ENCODE measurements around the gene CTF1.
A peak's percentile ranks its signal among the peaks of the same experiment; 100 is the strongest.

The CTF1 gene

DNA sequence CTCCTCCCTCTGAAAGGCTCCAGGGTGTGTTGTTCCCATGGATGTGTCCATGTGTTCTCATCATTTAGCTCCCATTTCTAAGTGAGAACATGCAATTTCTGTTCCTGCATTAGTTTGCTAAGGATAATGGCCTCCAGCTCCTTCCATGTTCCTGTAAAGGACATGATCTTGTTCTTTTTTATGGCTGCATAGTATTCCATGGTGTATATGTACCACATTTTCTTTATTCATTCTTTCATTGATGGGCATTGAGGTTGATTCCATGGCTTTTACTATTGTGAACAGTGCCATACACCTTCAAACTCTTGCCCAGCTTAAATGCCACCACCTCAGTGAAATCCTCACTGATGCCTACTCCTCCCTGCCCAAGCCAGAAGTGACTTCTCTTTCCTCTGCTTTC is 47.9 kb downstream of the CTF1 start:
- Mint-ChIP-seq H3K27ac (no peak overlapping the region), H3K4me1 (ENCODE audit: low read depth) (peaks cover 12% of the 10 kb centered on the region), H3K9me3 (no peaks in the 10 kb centered on the region), H3K4me3 (no peak overlapping the region), H3K36me3 (ENCODE audit: low read depth) (peaks cover 18% of the 10 kb centered on the region), H3K27me3 (ENCODE audit: low read depth) (no peaks in the 10 kb centered on the region)
- no peak for DNase-seq (ENCODE audit: low spot score)

DNA sequence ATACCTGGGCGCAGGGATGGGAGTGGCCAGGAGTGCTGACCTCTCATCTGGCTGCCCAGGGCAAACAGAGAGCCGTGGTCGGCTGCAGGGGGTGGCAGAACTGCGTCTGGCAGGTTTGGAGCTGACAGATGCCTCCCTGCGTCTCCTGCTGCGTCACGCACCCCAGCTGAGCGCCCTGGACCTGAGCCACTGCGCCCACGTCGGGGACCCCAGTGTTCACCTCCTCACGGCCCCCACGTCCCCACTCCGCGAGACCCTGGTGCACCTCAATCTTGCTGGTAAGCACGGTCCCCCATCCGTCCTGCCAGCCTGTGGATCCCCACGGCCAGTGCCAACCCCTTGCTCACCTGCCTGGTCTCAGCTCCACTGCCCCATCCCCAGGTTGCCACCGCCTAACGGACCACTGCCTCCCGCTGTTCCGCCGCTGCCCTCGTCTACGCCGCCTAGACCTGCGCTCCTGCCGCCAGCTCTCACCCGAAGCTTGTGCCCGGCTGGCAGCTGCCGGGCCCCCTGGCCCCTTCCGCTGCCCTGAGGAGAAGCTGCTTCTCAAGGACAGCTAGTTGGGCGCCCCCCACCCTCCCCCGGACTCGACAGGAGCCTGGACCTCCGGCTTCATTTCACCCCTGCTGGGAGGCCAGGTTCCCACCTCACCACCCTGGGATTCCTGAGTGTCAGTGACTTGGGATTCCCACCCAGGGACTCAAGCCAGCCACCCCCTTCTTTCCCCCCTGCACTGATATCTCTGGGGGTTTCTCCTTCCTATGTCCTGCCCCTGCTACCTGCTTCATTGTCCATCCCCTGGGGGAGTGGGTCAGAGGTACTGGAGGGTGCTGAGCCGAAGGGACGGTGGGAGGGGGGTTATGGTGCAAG is 50.5 kb downstream of the CTF1 start:
- Mint-ChIP-seq H3K4me3 (no peak overlapping the region), H3K9me3 (no peaks in the 10 kb centered on the region), H3K27me3 (ENCODE audit: low read depth) (no peaks in the 10 kb centered on the region), H3K36me3 (ENCODE audit: low read depth) (peaks cover 23% of the 10 kb centered on the region), H3K4me1 (ENCODE audit: low read depth) (peaks cover 18% of the 10 kb centered on the region), H3K27ac (no peak overlapping the region)
- DNase-seq (ENCODE audit: low spot score), result no peak

DNA sequence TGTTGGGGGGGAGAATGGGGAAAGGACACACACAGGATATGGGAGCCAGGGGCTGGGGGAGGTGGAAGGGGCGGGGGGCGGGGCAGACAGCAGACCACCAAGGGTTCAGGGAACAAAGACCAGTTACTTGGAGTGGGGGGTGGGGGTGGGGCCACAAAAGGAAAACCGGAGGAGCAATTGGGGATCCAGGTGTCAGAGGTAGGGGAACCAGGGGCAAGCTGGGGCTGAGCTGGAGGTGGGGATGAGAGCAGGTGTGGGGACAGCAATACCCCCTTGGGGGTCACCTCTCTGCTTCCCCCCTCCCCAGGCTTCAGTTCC is 51.1 kb downstream of the CTF1 start:
- Mint-ChIP-seq H3K4me1 (ENCODE audit: low read depth) (peaks cover 15% of the 10 kb centered on the region), H3K27ac (no peak overlapping the region), H3K36me3 (ENCODE audit: low read depth) (peaks cover 24% of the 10 kb centered on the region), H3K4me3 (no peak overlapping the region), H3K27me3 (ENCODE audit: low read depth) (no peaks in the 10 kb centered on the region), H3K9me3 (no peaks in the 10 kb centered on the region)
- DNase-seq (ENCODE audit: low spot score), result no peak

DNA sequence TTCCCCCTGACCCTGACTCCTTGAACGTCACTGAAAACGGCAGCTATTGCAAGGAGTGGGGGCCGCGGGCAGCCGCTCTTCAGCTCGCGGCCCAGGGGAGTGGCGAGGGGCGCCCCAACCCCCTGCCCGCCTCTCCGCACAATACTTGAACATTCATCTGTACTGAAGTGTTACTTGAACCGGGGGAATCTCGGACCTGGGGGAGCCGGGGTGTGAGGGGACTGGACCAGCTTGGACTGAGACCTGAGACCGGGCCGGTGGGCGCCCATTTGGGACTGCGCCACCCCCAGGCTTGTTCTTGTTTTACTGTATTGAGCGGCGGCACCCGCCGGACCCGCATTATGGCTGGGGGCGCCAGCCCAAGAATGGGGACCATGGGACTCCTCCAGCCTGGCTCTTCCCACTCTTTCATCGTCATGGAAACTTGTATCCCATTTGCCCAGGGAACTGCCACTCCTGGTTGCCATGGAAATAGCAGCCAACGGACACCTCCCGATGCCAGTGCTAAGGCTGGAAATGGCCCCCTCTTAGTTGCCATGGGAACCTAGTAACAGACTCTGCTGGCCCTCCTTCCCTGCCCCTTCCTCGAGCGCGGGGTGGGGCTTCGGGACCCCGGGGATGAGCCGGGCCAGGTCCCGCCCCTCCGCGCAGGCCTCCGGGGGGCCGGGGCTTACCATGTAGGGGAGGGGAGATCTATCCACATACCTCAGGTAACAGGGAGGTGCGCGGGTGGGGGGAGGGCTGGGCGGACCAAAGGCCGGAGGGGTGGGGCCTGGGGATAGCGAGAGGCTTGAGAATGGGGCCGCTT is 51.6 kb downstream of the CTF1 start:
- no peak overlapping the region for H3K4me3 Mint-ChIP-seq
- H3K9me3 Mint-ChIP-seq, result no peaks in the 10 kb centered on the region
- H3K27ac Mint-ChIP-seq, result peak overlapping the region; percentile 26
- peaks cover 24% of the 10 kb centered on the region for H3K36me3 Mint-ChIP-seq (ENCODE audit: low read depth)
- H3K27me3 Mint-ChIP-seq (ENCODE audit: low read depth), result no peaks in the 10 kb centered on the region
- DNase-seq (ENCODE audit: low spot score), result no peak
- H3K4me1 Mint-ChIP-seq (ENCODE audit: low read depth), result peaks cover 11% of the 10 kb centered on the region

DNA sequence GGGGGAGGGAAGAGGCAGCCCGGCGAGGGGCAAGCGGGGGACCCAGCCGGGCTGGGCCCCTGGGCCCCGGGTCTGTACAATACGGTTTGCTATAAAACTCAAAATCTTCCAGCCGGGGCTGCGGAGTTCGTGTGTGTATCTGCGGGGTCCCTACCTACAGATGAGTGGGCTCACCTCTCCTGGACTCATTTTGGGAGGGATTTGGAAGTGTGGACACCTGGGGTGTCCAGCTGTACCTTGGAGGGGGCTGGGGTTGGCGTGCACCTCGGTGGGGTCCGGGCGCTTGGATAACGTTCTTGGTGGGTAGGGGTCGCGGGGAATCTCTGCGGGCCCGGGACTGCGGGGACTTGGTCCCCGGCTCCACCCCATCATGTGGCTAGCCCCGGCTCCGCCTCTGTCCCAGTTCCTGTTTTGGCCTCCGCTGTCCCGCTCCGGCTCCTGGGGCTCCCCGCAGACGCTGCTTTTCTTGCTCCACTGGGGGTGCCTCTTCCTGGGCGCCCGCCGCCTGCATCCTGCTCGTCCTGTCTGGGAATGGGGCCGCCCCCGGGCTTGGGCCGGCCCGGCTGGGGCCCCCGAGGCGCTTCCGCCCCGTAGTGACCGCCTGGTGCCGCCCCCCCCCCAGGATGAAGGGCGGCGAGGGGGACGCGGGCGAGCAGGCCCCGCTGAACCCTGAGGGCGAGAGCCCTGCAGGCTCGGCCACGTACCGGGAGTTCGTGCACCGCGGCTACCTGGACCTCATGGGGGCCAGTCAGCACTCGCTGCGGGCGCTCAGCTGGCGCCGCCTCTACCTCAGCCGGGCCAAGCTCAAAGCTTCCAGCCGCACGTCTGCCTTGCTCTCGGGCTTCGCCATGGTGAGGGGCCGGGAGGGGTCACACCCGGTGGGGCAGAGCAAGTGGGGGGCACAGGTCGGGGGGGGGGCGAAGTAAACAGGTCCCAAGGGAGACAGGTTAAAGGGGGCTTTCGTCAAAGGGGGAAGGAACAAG is 52.5 kb downstream of the CTF1 start, which contains the start of gene ORAI3:
ORAI3 (plus strand) TSS at position 402 of the 983 bp plus-strand sequence; CDS start at position 624, 222 bp downstream.
- Mint-ChIP-seq H3K4me3 (peak within 1 kb of the TSS; percentile 96), H3K9me3 (no peaks in the 10 kb centered on the region), H3K4me1 (ENCODE audit: low read depth) (peaks cover 16% of the 10 kb centered on the region), H3K36me3 (ENCODE audit: low read depth) (peaks cover 21% of the 10 kb centered on the region), H3K27ac (peak within 1 kb of the TSS; percentile 90), H3K27me3 (ENCODE audit: low read depth) (no peaks in the 10 kb centered on the region)
- DNase-seq (ENCODE audit: low spot score), result peak; percentile 45

DNA sequence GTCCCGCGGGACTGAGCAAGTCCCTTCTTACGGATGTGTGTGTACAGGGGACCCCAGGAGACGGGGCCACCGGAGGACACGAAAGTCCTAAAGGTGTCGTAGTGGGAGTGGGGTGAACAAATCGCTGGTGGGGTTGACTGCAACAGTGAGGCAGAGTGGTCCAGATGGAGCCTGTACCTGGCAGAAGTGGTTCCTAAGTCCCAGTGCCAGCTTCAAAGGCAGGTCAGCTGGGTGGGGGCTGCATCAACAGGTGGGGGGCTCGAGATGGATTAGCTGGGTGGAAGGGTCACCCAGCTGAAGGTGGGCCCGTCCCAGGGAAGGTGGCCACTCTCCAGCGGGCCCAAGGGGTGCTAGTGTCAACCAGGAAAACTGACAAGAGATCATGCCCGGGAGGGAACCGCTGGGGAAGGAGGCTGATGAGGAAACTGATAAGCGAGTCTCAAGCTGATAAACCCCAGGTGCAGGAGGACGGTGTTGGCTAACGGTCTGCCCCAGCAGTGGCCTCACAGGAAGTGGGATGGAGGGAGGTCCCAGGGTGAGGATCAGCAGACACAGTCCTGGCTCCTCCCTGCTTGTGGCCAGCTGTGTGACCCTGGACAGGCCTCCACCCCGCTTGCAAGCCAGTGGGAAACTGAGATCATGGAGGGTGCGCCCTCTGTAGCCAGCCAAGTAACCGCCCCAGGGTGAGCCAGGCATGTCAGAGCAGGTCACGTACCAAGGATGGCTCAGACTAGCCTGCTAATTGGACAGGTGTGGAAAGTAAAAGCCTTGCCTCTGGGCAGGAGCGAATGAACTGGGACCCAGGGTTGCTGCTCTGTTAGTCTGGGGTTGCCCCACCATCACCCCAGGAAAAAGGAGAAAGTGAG is 53.5 kb downstream of the CTF1 start:
- H3K27me3 Mint-ChIP-seq (ENCODE audit: low read depth), result no peaks in the 10 kb centered on the region

DNA sequence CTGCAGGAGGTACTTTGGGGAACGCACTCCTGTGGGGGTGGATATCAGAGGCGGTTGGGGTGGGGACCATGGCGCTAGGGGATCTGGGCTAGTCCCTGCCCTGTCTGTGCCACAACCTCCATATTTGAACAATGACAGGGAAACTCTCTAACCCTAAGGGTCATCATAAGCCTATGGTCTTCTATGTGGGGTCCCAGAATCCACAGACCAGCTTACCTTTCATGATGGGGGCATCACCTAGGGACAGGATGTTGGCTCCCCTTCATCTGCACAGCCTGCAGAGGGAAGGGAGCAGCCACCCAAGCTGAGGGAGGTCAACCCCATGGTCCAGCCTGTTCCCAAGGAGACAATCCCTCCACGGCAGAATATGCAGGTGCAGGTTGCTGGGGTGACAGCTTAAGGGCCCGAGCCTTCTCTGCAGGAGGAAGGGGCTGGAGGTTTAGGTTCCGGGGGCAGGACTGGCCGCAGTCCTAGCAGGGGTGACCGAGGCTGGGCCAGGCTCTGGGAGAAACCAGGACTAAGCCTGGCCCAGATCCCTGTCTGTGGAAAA is 54.2 kb downstream of the CTF1 start:
- Mint-ChIP-seq H3K4me1 (ENCODE audit: low read depth) (peaks cover 16% of the 10 kb centered on the region), H3K27ac (peak overlapping the region; percentile 90), H3K4me3 (peak overlapping the region; percentile 96), H3K27me3 (ENCODE audit: low read depth) (no peaks in the 10 kb centered on the region), H3K36me3 (ENCODE audit: low read depth) (peaks cover 15% of the 10 kb centered on the region), H3K9me3 (no peaks in the 10 kb centered on the region)
- no peak for DNase-seq (ENCODE audit: low spot score)

More for the DNA sequence above, 53.5 kb downstream of the CTF1 start:
- peak overlapping the region; percentile 90 for H3K27ac Mint-ChIP-seq
- DNase-seq (ENCODE audit: low spot score), result peak; percentile 72
- peak overlapping the region; percentile 96 for H3K4me3 Mint-ChIP-seq
- H3K9me3 Mint-ChIP-seq, result no peaks in the 10 kb centered on the region
- peaks cover 16% of the 10 kb centered on the region for H3K4me1 Mint-ChIP-seq (ENCODE audit: low read depth)
- peaks cover 16% of the 10 kb centered on the region for H3K36me3 Mint-ChIP-seq (ENCODE audit: low read depth)

DNA sequence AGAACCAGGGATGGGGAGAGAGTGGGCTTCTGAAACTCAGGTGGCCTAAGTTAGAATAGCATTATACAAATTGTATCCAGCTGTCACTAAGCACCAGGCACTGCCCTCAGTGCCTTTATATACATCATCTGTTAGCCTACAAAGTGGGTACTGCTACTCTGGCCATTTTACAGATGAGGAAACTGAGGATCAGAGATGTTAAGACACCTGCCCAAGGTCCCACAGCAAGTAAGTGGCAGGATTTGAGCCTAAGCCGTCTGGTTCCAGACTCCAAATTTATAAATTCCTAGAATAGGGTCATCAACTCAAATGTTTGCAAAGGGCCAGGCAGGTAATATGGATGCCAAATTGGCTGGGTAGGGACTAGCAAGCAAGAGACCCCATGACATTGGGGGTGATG is 54.8 kb downstream of the CTF1 start:
- H3K9me3 Mint-ChIP-seq, result no peaks in the 10 kb centered on the region

DNA sequence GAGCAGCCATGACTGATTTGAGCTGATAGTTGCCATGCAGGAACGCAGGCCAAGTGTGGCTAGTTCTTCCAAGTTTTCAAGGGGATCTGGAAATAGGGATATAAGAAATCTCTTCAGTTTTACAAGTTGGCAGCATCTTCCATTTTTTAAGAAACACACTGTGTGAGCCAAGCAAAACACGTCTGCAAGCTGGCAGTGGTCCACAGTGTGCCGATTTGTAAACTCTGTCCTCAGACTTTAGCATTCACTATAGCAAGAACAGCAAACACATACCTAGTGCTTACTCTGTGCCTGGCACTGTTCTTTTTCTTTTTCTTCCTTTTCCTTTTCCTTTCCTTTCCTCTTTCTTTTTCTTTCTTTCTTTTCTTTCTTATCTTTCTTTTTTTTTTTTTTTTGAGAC is 55.3 kb downstream of the CTF1 start:
- H3K4me1 Mint-ChIP-seq (ENCODE audit: low read depth), result peaks cover 22% of the 10 kb centered on the region
- peaks cover 12% of the 10 kb centered on the region for H3K36me3 Mint-ChIP-seq (ENCODE audit: low read depth)
- H3K9me3 Mint-ChIP-seq, result no peaks in the 10 kb centered on the region
- DNase-seq (ENCODE audit: low spot score), result no peak
- no peak overlapping the region for H3K4me3 Mint-ChIP-seq
- no peaks in the 10 kb centered on the region for H3K27me3 Mint-ChIP-seq (ENCODE audit: low read depth)
- no peak overlapping the region for H3K27ac Mint-ChIP-seq

More for the DNA sequence above, 54.8 kb downstream of the CTF1 start:
- no peak for DNase-seq (ENCODE audit: low spot score)
- peaks cover 14% of the 10 kb centered on the region for H3K36me3 Mint-ChIP-seq (ENCODE audit: low read depth)
- H3K4me3 Mint-ChIP-seq, result peak overlapping the region; percentile 51
- H3K27me3 Mint-ChIP-seq (ENCODE audit: low read depth), result no peaks in the 10 kb centered on the region
- no peak overlapping the region for H3K27ac Mint-ChIP-seq
- peaks cover 20% of the 10 kb centered on the region for H3K4me1 Mint-ChIP-seq (ENCODE audit: low read depth)

DNA sequence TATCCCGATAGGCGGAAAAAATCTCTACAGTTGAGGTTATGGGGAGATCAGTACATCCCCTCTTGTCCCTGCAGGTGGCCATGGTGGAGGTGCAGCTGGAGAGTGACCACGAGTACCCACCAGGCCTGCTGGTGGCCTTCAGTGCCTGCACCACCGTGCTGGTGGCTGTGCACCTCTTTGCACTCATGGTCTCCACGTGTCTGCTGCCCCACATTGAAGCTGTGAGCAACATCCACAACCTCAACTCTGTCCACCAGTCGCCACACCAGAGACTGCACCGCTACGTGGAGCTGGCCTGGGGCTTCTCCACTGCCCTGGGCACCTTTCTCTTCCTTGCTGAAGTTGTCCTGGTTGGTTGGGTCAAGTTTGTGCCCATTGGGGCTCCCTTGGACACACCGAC is 56.7 kb downstream of the CTF1 start:
- Mint-ChIP-seq H3K36me3 (ENCODE audit: low read depth) (peaks cover 18% of the 10 kb centered on the region), H3K9me3 (no peaks in the 10 kb centered on the region), H3K4me1 (ENCODE audit: low read depth) (peaks cover 22% of the 10 kb centered on the region), H3K27ac (no peak overlapping the region), H3K4me3 (no peak overlapping the region), H3K27me3 (ENCODE audit: low read depth) (no peaks in the 10 kb centered on the region)
- no peak for DNase-seq (ENCODE audit: low spot score)
